Upper lobe of left lung (tissue), 6 donors: Measurements from ENCODE around the gene LIPF. TPM values are rescaled to one million over a fixed set of nuclear protein-coding genes. Genes with fewer than 3 reads are reported as not detected.
"Not testable (repeated sequence)": the region's sequence is repeated elsewhere in the genome, so short reads cannot be mapped to it uniquely, and the experiment has no call there.

ENCODE experiments used
- ATAC-seq, 2 donors: fragments of 200-7000 bp; cut with Tn5 transposase; one replicate each; pipeline ENCODE4 v1.9.1; 2022; ENCODE audit warnings: mild to moderate bottlenecking in 2 of 2, moderate library complexity in 2 of 2; ENCODE audit not compliant: low FRiP score in 2 of 2
- DNase-seq, 2 donors: peaks; one replicate each; pipeline ENCODE4 v3.0.0-alpha.2; 2019 to 2020
- H3K27ac ChIP-seq, 4 donors: fragments of 200-600 bp; sonication (generic); one replicate each; pipeline ENCODE4 v1.5.1; 2016 to 2019
- H3K27me3 ChIP-seq, 4 donors: fragments of 200-600 bp; sonication (generic); one replicate each; pipeline ENCODE4 v1.5.1; 2017 to 2019
- H3K36me3 ChIP-seq, 4 donors: fragments of 200-600 bp; sonication (generic); one replicate each; pipeline ENCODE4 v1.5.1; 2016 to 2019
- H3K4me1 ChIP-seq, 4 donors: fragments of 200-600 bp; sonication (generic); one replicate each; pipeline ENCODE4 v1.5.1; 2018 to 2019
- H3K4me3 ChIP-seq, 4 donors: fragments of 200-600 bp; sonication (generic); one replicate each; pipeline ENCODE4 v1.5.1; 2017 to 2019; ENCODE audit warnings: mild to moderate bottlenecking in 2 of 4, moderate library complexity in 1 of 4
- H3K9me3 ChIP-seq, 4 donors: fragments of 200-600 bp; sonication (generic); one replicate each; pipeline ENCODE4 v1.5.1; 2018 to 2019
- EP300 ChIP-seq, 4 donors: sonication (generic); formaldehyde crosslinking; IDR thresholded peaks; one replicate each; pipeline ENCODE4 v1.5.1; 2017; ENCODE audit warnings: antibody characterized with exemption in 4 of 4, control low read depth in 2 of 4
- POLR2A ChIP-seq, 4 donors: fragments of 450-650 bp; IDR thresholded peaks; one replicate each; pipeline ENCODE4 v1.5.1; 2016 to 2017; ENCODE audit warnings: antibody characterized with exemption in 4 of 4, mild to moderate bottlenecking in 2 of 4
- POLR2AphosphoS5 ChIP-seq, 2 donors: sonication (generic); formaldehyde crosslinking; IDR thresholded peaks; one replicate each; pipeline ENCODE4 v1.5.1; 2017; ENCODE audit warnings: antibody characterized with exemption in 2 of 2
- WGBS, 2 donors: methylation state at CpG; one replicate each; pipeline ENCODE4 v1.1.5; 2017 to 2018; 5-methylcytosine and 5-hydroxymethylcytosine counted together
- total RNA-seq, 6 donors: library from RNA; depleted of rRNA in 4 of 6; stranded (reverse); fragments of >200 nt in 4 of 6; gene quantifications; one replicate each; pipeline versions ENCODE4 v1.1.0 to v1.2.1, GENCODE V29; 2016 to 2021
- TF ChIP-seq, protein P1 (sequence below), 6 experiments: fragments of 450-650 bp in 4 of 6; fragments of 200-600 bp in 2 of 6; sonication (generic) in 2 of 6; IDR thresholded peaks; one replicate each; pipeline ENCODE4 v1.5.1; 2016 to 2019; ENCODE audit warnings: antibody characterized with exemption in 6 of 6
- donor health status: DM: no; HTN: no; CAD: no; lungs with moderate emphysema.
- donor health status: DM: no; HTN: yes; CAD: no; lungs with severe emphysema.

Gene LIPF
- total RNA-seq, 6 donors from 2014 or later: not detected

DNA sequence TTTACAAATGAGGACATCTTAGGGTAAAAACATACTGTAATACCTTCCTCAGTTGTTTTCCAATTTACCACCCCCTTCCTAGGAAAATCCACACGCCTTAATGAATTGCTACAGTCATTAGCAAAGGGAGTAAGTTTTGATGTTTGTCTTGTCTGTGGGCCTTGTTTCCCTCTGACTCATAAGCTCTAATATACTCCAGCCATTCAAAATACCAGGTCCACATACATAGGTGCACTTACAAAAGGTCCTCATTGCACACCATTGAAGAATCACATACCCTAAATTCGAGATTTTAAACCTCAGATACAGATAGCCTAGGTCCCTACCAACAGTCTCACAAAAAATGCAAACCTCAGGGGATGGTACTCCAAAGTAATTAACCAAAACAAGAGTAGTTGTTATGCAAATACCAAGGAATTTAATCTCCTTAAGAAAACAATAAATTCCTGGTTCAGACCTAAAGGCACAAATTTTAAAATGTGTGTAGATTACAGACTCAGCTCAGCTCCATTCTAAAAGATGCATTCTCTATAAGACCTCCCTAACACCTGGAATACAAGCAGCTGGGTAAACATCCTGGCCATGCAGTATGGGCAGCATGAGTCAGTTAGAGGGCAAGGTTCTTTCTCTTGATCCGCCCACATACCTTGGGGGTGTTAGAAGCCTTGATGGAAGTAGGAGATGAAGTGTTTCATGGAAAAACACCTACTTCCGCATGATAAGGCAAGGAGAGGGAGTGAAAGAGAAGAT is 38.8 kb downstream of the LIPF start:
- Histone ChIP-seq H3K9me3 (no peaks in the 10 kb centered on the region), H3K4me1 (no peaks in the 10 kb centered on the region), H3K36me3 (no peaks in the 10 kb centered on the region), H3K27me3 (no peaks in the 10 kb centered on the region), H3K27ac (no peak overlapping the region), H3K4me3 (no peak overlapping the region)
- ATAC-seq: no peak
- 84% methylated on average over 4 of the region's 4 CpGs for WGBS, 2 donors
- no peak for DNase-seq
- TF ChIP-seq, protein P1, sequence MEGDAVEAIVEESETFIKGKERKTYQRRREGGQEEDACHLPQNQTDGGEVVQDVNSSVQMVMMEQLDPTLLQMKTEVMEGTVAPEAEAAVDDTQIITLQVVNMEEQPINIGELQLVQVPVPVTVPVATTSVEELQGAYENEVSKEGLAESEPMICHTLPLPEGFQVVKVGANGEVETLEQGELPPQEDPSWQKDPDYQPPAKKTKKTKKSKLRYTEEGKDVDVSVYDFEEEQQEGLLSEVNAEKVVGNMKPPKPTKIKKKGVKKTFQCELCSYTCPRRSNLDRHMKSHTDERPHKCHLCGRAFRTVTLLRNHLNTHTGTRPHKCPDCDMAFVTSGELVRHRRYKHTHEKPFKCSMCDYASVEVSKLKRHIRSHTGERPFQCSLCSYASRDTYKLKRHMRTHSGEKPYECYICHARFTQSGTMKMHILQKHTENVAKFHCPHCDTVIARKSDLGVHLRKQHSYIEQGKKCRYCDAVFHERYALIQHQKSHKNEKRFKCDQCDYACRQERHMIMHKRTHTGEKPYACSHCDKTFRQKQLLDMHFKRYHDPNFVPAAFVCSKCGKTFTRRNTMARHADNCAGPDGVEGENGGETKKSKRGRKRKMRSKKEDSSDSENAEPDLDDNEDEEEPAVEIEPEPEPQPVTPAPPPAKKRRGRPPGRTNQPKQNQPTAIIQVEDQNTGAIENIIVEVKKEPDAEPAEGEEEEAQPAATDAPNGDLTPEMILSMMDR (IDR thresholded peaks at IDR 0.05): no peak
- TF ChIP-seq POLR2AphosphoS5 (IDR thresholded peaks at IDR 0.05) (no peak), POLR2A (IDR thresholded peaks at IDR 0.05) (no peak), EP300 (IDR thresholded peaks at IDR 0.05) (no peak)

- ATAC-seq: no peak
Measured at GRCh38 chr10:88705958-88706357, 41.7 kb downstream of the LIPF start, which contains the start of gene LIPK. Gene LIPK, plus strand, starts transcription at chr10:88706249. Its CDS starts 18,295 bp downstream, at chr10:88724544.

DNA sequence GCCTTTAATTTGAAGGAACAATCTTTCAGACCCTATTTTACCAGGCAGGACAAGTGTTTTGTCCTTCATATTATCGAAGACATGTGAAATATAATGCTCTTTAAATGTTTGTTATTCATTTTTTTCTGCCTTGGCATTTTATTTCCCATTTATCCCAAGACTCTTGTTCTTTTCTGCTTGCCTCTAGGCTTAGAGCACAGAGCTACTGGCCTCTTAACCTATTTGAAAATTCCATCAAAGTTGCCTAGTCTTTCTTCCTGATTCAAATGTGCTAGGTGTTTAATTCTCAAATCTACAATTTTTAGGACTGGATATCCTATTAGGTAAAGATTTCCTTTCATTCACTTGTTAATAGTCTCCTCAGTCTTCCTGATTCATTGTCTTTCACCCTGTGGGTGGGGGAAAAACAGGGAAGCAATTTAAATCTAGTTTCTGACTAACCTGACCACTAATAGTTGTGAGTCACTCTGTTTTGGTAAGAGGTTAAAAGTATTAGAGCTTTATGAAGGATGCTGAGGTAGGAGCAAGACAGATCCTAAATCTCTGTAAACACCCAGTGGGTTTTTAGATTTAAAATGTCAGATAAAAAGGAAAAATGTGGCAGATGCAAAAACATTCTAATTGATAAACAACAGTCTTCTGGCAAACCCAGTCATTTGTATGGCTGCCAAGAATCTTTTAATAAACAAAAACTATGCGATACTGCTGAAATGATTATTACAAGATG is 43.4 kb downstream of the LIPF start:
- no peak for ATAC-seq
- TF ChIP-seq, protein P1 (IDR thresholded peaks at IDR 0.05): no peak
- TF ChIP-seq POLR2A (IDR thresholded peaks at IDR 0.05) (no peak), POLR2AphosphoS5 (IDR thresholded peaks at IDR 0.05) (no peak)
- WGBS, 2 donors: 56 to 62% methylated on average over 2 of the region's 2 CpGs

More at GRCh38 chr10:88705958-88706357, 41.7 kb downstream of the LIPF start, which contains the start of gene LIPK:
- H3K36me3 ChIP-seq: no peaks in the 10 kb centered on the region
- TF ChIP-seq POLR2A (IDR thresholded peaks at IDR 0.05): no peak
- TF ChIP-seq EP300 (IDR thresholded peaks at IDR 0.05): no peak
- no peak for TF ChIP-seq POLR2AphosphoS5 (IDR thresholded peaks at IDR 0.05)
- TF ChIP-seq, protein P1 (IDR thresholded peaks at IDR 0.05): no peak
- no peaks in the 10 kb centered on the region for H3K9me3 ChIP-seq
- no peaks in the 10 kb centered on the region for H3K4me1 ChIP-seq
- 96 to 100% methylated on average over 1 of the region's 1 CpG for WGBS, 2 donors
- no peak for DNase-seq
- H3K27me3 ChIP-seq: no peaks in the 10 kb centered on the region
- no peak within 1 kb of the TSS for H3K27ac ChIP-seq
- no peak within 1 kb of the TSS for H3K4me3 ChIP-seq

DNA sequence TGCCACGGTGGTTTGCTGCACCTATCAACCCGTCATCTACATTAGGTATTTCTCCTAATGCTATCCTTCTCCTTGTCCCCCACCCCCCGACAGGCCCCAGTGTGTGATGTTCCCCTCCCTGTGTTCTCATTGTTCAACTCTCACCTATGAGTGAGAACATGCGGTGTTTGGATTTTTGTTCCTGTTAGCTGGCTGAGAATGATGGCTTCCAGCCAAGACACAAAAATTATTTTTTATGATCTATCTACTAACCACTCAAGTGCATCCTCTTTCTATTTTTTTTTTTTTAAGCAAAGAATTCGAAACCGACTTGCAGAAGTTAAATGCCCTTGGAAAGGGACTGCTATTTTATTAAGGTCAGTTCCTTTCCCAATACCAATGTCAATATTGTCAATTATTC is 45.1 kb downstream of the LIPF start:
- ATAC-seq, H3K27ac ChIP-seq, H3K36me3 ChIP-seq, H3K4me3 ChIP-seq, H3K27me3 ChIP-seq, H3K9me3 ChIP-seq, H3K4me1 ChIP-seq, DNase-seq: not testable (repeated sequence)
- WGBS, 2 donors: 50 to 59% methylated on average over 6 of the region's 6 CpGs

More for the DNA sequence above, 43.4 kb downstream of the LIPF start:
- H3K9me3 ChIP-seq: no peaks in the 10 kb centered on the region
- no peaks in the 10 kb centered on the region for H3K4me1 ChIP-seq
- H3K27me3 ChIP-seq: no peaks in the 10 kb centered on the region
- no peaks in the 10 kb centered on the region for H3K36me3 ChIP-seq
- H3K27ac ChIP-seq: no peak overlapping the region
- no peak overlapping the region for H3K4me3 ChIP-seq
- DNase-seq: no peak

DNA sequence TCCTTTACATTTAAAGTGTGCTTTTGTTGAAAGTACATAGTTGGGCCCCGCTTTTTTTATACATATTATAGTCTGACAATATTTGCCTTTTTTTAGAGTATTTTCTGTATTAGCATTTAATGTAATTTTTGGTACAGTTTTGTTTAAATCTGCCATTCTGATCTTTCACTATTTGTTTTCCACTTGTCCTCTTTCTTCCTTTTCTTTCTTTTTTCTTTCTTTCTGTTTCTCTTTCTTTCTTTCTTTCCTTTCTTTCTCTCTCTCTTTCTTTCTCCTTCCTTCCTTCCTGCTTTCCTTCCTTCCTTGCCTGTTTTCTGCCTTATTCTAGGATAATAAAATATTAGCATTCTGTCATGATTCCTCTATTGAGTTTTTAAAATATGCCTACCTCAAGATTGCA is 51.3 kb downstream of the LIPF start:
- DNase-seq (no peak), ATAC-seq (no peak)
- Histone ChIP-seq H3K9me3 (no peaks in the 10 kb centered on the region), H3K4me1 (no peaks in the 10 kb centered on the region), H3K27ac (no peak overlapping the region), H3K4me3 (no peak overlapping the region), H3K27me3 (no peaks in the 10 kb centered on the region), H3K36me3 (no peaks in the 10 kb centered on the region)
- 93 to 94% methylated on average over 1 of the region's 1 CpG for WGBS, 2 donors
- TF ChIP-seq EP300 (IDR thresholded peaks at IDR 0.05) (no peak), POLR2A (IDR thresholded peaks at IDR 0.05) (no peak), POLR2AphosphoS5 (IDR thresholded peaks at IDR 0.05) (no peak)
- TF ChIP-seq, protein P1 (IDR thresholded peaks at IDR 0.05): no peak
